H9 (cell line): ENCODE measurements around the gene AGPAT2. TPM values are rescaled to one million over a fixed set of nuclear protein-coding genes. Genes with fewer than 3 reads are reported as not detected.
A peak's percentile ranks its signal among the peaks of the same experiment; 100 is the strongest.

Experiments
- DNase-seq: peaks from one replicate; pipeline ENCODE4 v3.0.0-alpha.2; 2017
- H2AFZ ChIP-seq: one replicate; pipeline ENCODE4 v1.6.1; 2013; ENCODE audit warnings: mild to moderate bottlenecking, low read length, control low read depth, moderate library complexity
- H2AK5ac ChIP-seq: 2 replicates; pipeline ENCODE4 v1.6.1; 2013; ENCODE audit warnings: low read length, control low read depth, mixed read lengths; ENCODE audit not compliant: insufficient read length
- H2BK120ac ChIP-seq: one replicate; pipeline ENCODE4 v1.6.1; 2013; ENCODE audit warnings: low read depth, mild to moderate bottlenecking, low read length, control low read depth, inconsistent platforms; ENCODE audit not compliant: poor library complexity, severe bottlenecking
- H2BK12ac ChIP-seq: 2 replicates; pipeline ENCODE4 v1.6.1; 2013; ENCODE audit warnings: low read length, control low read depth, mixed read lengths, low read depth; ENCODE audit not compliant: insufficient read length
- H2BK15ac ChIP-seq: 2 replicates; pipeline ENCODE4 v1.6.1; 2013; ENCODE audit warnings: low read depth, low read length, control low read depth
- H2BK20ac ChIP-seq: one replicate; pipeline ENCODE4 v1.6.1; 2013; ENCODE audit warnings: low read depth, mild to moderate bottlenecking, low read length, control low read depth, inconsistent platforms; ENCODE audit not compliant: poor library complexity, severe bottlenecking
- H2BK5ac ChIP-seq: 2 replicates; pipeline ENCODE4 v1.6.1; 2013; ENCODE audit warnings: low read length, control low read depth, mixed read lengths; ENCODE audit not compliant: insufficient read length
- H3K14ac ChIP-seq: 2 replicates; pipeline ENCODE4 v1.6.1; 2013; ENCODE audit warnings: low read length, control low read depth; ENCODE audit not compliant: insufficient read depth
- H3K18ac ChIP-seq: 2 replicates; pipeline ENCODE4 v1.6.1; 2013; ENCODE audit warnings: low read depth, mild to moderate bottlenecking, mixed read lengths, low read length, control low read depth; ENCODE audit not compliant: insufficient read length
- H3K23ac ChIP-seq: 2 replicates; pipeline ENCODE4 v1.6.1; 2013; ENCODE audit warnings: low read length, control low read depth, mixed read lengths, low read depth; ENCODE audit not compliant: insufficient read length
- H3K23me2 ChIP-seq: 2 replicates; pipeline ENCODE4 v1.6.1; 2013; ENCODE audit warnings: low read depth, mild to moderate bottlenecking, mixed read lengths, low read length, control low read depth; ENCODE audit not compliant: insufficient read length, poor library complexity, severe bottlenecking
- H3K27ac ChIP-seq: 2 replicates; pipeline ENCODE4 v1.5.1; 2013; ENCODE audit warnings: low read length, control low read depth, mixed read lengths, low read depth; ENCODE audit not compliant: insufficient read length
- H3K27me3 ChIP-seq: 2 replicates; pipeline ENCODE4 v1.6.1; 2013; ENCODE audit warnings: low read length, control low read depth, inconsistent platforms; ENCODE audit not compliant: insufficient read depth
- H3K4ac ChIP-seq: 2 replicates; pipeline ENCODE4 v1.6.1; 2013; ENCODE audit warnings: low read depth, mild to moderate bottlenecking, control low read depth, inconsistent platforms, low read length, moderate library complexity
- H3K4me1 ChIP-seq: 2 replicates; pipeline ENCODE4 v1.6.1; 2013; ENCODE audit warnings: low read length, control low read depth, inconsistent platforms; ENCODE audit not compliant: insufficient read depth
- H3K4me2 ChIP-seq: 2 replicates; pipeline ENCODE4 v1.6.1; 2013; ENCODE audit warnings: low read length, control low read depth, mixed read lengths; ENCODE audit not compliant: insufficient read length, insufficient read depth
- H3K56ac ChIP-seq: 2 replicates; pipeline ENCODE4 v1.6.1; 2013; ENCODE audit warnings: low read depth, mild to moderate bottlenecking, mixed read lengths, low read length, control low read depth; ENCODE audit not compliant: insufficient read length
- H3K79me1 ChIP-seq: 2 replicates; pipeline ENCODE4 v1.6.1; 2013; ENCODE audit warnings: low read depth, mild to moderate bottlenecking, moderate library complexity, low read length, control low read depth, inconsistent platforms; ENCODE audit not compliant: insufficient read depth, poor library complexity, severe bottlenecking
- H3K79me2 ChIP-seq: 2 replicates; pipeline ENCODE4 v1.6.1; 2013; ENCODE audit warnings: low read length, control low read depth, inconsistent platforms; ENCODE audit not compliant: insufficient read depth
- H3K9ac ChIP-seq: 2 replicates; pipeline ENCODE4 v1.6.1; 2013; ENCODE audit warnings: low read length, control low read depth, mixed read lengths; ENCODE audit not compliant: insufficient read length; ENCODE audit errors: extremely low read depth
- H3K9me3 ChIP-seq: one replicate; pipeline ENCODE4 v1.6.1; 2013; ENCODE audit warnings: low read depth, low read length, inconsistent platforms; ENCODE audit not compliant: control insufficient read depth
- H3T11ph ChIP-seq: one replicate; pipeline ENCODE4 v1.6.1; 2013; ENCODE audit warnings: mild to moderate bottlenecking, low read length, control low read depth, inconsistent platforms
- H4K20me1 ChIP-seq: one replicate; pipeline ENCODE4 v1.6.1; 2013; ENCODE audit not compliant: control insufficient read depth, insufficient read length, insufficient read depth
- H4K5ac ChIP-seq: 2 replicates; pipeline ENCODE4 v1.6.1; 2013; ENCODE audit warnings: low read depth, mild to moderate bottlenecking, mixed read lengths, low read length, control low read depth; ENCODE audit not compliant: insufficient read length
- H4K8ac ChIP-seq: replicated peaks from 2 replicates; pipeline ENCODE4 v1.6.1; 2013; ENCODE audit warnings: low read length, control low read depth, mixed read lengths, low read depth; ENCODE audit not compliant: insufficient read length
- H4K91ac ChIP-seq: 2 replicates; pipeline ENCODE4 v1.6.1; 2013; ENCODE audit warnings: low read depth, mild to moderate bottlenecking, moderate library complexity, mixed read lengths, low read length, control low read depth; ENCODE audit not compliant: insufficient read length
- H3K27ac Mint-ChIP-seq, 3 experiments: 2 replicates in 2 of 3; 3 replicates in 1 of 3; pipeline ENCODE4 v1.8.0; 2020 to 2021; ENCODE audit warnings: mixed read lengths in 3 of 3, mild to moderate bottlenecking in 1 of 3, moderate library complexity in 1 of 3
- H3K27me3 Mint-ChIP-seq: 2 replicates; pipeline ENCODE4 v1.8.0; 2021; ENCODE audit warnings: low read depth, mild to moderate bottlenecking, moderate library complexity, mixed read lengths
- H3K36me3 Mint-ChIP-seq, 3 experiments: 2 replicates in 2 of 3; 3 replicates in 1 of 3; pipeline ENCODE4 v1.8.0; 2020 to 2021; ENCODE audit warnings: low read depth in 3 of 3, mixed read lengths in 3 of 3; ENCODE audit not compliant: insufficient read depth in 1 of 3
- H3K4me1 Mint-ChIP-seq, 2 experiments: 2 replicates each; pipeline ENCODE4 v1.8.0; 2020; ENCODE audit warnings: mixed read lengths in 2 of 2
- H3K4me3 Mint-ChIP-seq, 2 experiments: 2 replicates in 1 of 2; 3 replicates in 1 of 2; pipeline ENCODE4 v1.8.0; 2020 to 2021; ENCODE audit warnings: mild to moderate bottlenecking in 2 of 2, mixed read lengths in 2 of 2, moderate library complexity in 1 of 2
- H3K9me3 Mint-ChIP-seq, 2 experiments: 2 replicates in 1 of 2; 3 replicates in 1 of 2; pipeline ENCODE4 v1.8.0; 2020; ENCODE audit warnings: mild to moderate bottlenecking in 2 of 2, mixed read lengths in 2 of 2, moderate library complexity in 1 of 2
- WGBS: extraction: QIAGEN DNeasy Blood & Tissue Kit; methylation state at CpG from one replicate; pipeline ENCODE4 v1.1.7; 2013; ENCODE audit warnings: missing lambda C conversion rate, low lambda C conversion rate, mixed read lengths; ENCODE audit not compliant: insufficient read length; ENCODE audit errors: extremely low coverage; 5-methylcytosine and 5-hydroxymethylcytosine counted together
- total RNA-seq: library from RNA; stranded (reverse); gene quantifications from 2 replicates; pipeline ENCODE4 v1.2.1, GENCODE V29; 2021
- TF ChIP-seq, protein P1 (sequence below): fragments of 200-600 bp; sonication (generic); conservative IDR thresholded peaks from 3 replicates; pipeline ENCODE4 v1.8.0; 2021; ENCODE audit warnings: antibody characterized with exemption, mild to moderate bottlenecking

AGPAT2 gene
- total RNA-seq, 1 experiment from 2014 or later, result 29.7 TPM

DNA sequence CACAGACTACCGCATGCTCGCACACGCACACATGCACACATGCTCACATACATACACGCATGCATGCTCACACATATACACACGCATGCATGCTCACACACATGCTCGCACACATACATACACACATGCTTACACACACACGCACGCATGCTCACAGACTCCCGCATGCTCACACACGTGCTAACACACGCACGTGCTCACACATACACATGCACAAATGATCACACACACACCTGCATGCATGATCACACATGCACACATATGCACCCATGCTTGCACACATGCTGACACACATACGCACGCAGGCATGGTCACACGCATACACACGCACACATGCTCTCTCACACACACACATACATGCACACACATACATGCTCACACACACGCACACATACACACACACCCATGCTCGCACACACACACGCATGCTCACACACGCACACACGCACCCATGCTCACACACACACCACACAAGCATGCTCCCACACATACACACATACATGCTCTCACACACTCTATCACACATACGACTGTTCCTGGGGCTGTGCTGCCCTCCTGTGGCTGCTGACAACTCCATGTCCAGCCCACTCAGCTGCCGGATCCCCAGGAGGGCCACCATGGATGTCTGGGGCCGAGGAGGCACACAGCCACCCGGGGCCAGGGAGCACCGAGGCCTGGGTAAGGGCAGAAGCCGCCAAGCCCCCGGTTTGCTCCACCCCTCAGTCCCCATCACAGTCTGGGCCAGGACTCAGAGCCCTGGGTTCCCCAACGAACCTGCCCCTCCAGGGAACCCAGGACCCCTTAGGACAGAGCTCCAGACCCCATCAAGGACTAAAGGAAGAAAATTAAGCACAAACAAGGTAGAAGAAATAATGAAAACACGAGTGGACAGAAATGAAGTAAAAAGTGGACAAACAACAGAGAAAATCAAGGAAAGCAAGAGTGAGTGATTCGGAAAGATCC is 55.9 kb downstream of the AGPAT2 start:
- TF ChIP-seq, protein P1, sequence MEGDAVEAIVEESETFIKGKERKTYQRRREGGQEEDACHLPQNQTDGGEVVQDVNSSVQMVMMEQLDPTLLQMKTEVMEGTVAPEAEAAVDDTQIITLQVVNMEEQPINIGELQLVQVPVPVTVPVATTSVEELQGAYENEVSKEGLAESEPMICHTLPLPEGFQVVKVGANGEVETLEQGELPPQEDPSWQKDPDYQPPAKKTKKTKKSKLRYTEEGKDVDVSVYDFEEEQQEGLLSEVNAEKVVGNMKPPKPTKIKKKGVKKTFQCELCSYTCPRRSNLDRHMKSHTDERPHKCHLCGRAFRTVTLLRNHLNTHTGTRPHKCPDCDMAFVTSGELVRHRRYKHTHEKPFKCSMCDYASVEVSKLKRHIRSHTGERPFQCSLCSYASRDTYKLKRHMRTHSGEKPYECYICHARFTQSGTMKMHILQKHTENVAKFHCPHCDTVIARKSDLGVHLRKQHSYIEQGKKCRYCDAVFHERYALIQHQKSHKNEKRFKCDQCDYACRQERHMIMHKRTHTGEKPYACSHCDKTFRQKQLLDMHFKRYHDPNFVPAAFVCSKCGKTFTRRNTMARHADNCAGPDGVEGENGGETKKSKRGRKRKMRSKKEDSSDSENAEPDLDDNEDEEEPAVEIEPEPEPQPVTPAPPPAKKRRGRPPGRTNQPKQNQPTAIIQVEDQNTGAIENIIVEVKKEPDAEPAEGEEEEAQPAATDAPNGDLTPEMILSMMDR, result peak; percentile 85
- Histone ChIP-seq H3K27ac (no peak overlapping the region), H3K23me2 (no peaks in the 10 kb centered on the region), H3K4me1 (no peaks in the 10 kb centered on the region), H3K18ac (no peak overlapping the region), H3K4ac (no peak overlapping the region), H4K20me1 (peaks cover 7% of the 10 kb centered on the region), H2BK12ac (no peak overlapping the region), H3K56ac (no peak overlapping the region), H3K14ac (no peak overlapping the region), H2BK5ac (no peak overlapping the region), H4K5ac (no peak overlapping the region), H3T11ph (no peak overlapping the region), H4K8ac (peak overlapping the region; percentile 3), H3K79me1 (no peaks in the 10 kb centered on the region), H2BK120ac (no peak overlapping the region), H3K27me3 (no peaks in the 10 kb centered on the region), H4K91ac (no peak overlapping the region), H3K23ac (no peak overlapping the region), H2BK20ac (no peak overlapping the region), H2AFZ (no peak overlapping the region), H3K9ac (no peak overlapping the region), H2BK15ac (no peak overlapping the region), H2AK5ac (no peak overlapping the region), H3K79me2 (no peaks in the 10 kb centered on the region), H3K4me2 (no peak overlapping the region), H3K9me3 (no peaks in the 10 kb centered on the region)
- Mint-ChIP-seq H3K9me3 (no peaks in the 10 kb centered on the region), H3K27me3 (peaks cover 8% of the 10 kb centered on the region), H3K4me1 (0 out of 4 replicates have a peak, but pooled peaks cover 0 to 2% of the 10 kb centered on the region in 2 experiments), H3K4me3 (no peak overlapping the region), H3K27ac (no peak overlapping the region), H3K36me3 (no peaks in the 10 kb centered on the region)
- peak; percentile 79 for DNase-seq
- no CpG with 5 or more reads among the region's 31 CpGs for WGBS
